GM04503 (cell line): ENCODE results near the gene MPHOSPH9.
A peak's percentile ranks its signal among the peaks of the same experiment; 100 is the strongest.
"Not testable (repeated sequence)": the region's sequence is repeated elsewhere in the genome, so short reads cannot be mapped to it uniquely, and the experiment has no call there.

Source experiments
- DNase-seq: peaks from one replicate; pipeline ENCODE4 v3.0.0-alpha.2; 2012; ENCODE audit warnings: low read depth

The MPHOSPH9 gene

GRCh38 chr12:123227581-123228258, 5.2 kb downstream of the MPHOSPH9 start:
- no peak for DNase-seq

GRCh38 chr12:123225443-123225842, 7.5 kb downstream of the MPHOSPH9 start:
- no peak for DNase-seq

DNA sequence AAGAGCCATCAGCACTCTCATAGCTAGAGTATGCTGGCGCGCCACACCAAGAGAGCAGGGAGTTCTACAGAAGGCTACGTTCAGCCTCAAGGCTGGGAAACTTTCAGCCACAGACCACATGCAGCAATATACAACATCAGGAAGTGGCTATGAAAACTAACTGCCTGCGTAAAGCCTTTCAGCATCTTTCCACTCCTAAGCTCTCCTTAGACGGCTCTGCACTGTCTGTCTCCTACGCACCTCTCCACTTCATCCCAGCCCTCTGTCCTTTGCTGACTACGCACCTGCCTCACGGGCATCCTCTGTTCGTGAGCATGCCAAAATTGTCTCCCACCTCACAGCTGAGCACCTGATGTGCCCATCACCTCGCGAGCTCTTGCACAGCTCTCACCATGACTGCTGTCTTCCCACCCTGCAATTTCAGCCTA, 9.7 kb downstream of the MPHOSPH9 start:
- no peak for DNase-seq

GRCh38 chr12:123207815-123208214, 25.1 kb downstream of the MPHOSPH9 start:
- not testable (repeated sequence) for DNase-seq

DNA sequence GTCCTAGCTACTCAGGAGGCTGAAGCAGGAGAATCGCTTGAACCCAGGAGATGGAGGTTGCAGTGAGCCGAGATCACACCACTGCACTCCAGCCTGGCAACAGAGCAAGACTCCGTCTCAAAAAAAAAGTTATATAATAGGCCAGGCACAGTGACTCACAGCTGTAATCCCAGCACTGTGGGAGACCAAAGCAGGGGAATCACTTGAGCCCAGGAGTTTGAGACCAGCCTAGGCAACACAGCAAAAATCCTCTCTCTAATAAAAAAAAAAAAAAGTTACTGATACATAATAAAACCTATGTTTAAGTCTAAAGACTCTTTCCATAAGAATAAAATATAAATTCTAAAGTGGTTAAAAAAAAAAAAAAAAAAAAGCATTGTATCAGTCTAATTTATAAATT, 26.1 kb downstream of the MPHOSPH9 start:
- peak; percentile 1 for DNase-seq

DNA sequence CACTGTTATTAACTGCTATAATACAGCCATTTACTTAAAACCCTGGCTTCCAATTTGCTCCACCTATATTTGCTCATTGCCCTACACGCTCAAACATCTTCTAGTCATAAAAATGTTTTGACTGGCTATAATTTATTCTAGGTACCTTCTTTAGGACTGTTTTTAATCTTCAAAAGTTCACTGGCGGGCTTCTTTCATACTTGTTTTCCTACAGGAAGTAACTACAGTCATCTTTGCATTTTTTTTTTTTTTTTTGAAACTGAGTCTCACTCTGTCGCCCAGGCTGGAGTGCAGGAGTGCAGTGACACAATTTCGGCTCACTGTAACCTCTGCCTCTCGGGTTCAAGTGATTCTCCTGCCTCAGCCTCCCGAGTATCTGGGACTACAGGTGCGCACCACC, 32.5 kb downstream of the MPHOSPH9 start:
- no peak for DNase-seq

DNA sequence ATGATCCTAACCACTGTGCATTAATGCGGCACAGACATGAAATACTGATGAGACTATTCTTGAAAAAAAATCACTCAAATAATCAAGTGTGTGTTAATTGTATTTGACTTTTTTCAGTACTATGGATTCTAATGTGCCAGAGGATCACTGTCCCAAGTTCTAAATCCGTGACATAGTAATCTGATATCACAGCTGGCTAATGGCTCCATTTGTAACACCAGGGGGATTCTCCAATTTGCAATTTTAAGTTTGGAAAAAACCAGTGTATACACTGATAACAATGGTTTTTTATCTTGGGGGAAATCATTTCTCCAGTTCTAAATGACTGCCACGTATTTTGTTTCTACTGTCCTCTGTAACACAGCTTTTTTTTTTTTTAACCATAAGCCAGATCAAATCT, 33.0 kb downstream of the MPHOSPH9 start:
- no peak for DNase-seq

DNA sequence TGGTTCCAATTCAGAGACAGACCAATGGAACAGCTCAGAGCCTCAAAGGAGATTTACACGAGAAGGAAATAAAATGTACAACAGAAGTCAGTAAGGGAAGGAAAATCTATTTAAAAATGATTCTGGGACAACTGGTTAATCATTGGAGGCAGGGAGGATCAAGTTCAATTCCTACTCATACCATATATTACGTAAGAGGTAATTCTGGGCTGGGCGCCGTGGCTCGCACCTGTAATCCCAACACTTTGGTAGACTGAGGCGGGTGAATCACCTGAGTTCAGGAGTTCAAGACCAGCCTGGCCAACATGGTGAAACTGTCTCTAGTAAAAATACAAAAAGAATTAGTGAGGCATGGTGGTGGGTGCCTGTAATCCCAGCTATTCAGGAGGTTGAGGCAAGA, 45.3 kb downstream of the MPHOSPH9 start:
- DNase-seq = no peak

GRCh38 chr12:123180171-123180570, 52.8 kb downstream of the MPHOSPH9 start:
- no peak for DNase-seq

GRCh38 chr12:123171967-123172366, 61.0 kb downstream of the MPHOSPH9 start:
- DNase-seq = no peak

DNA sequence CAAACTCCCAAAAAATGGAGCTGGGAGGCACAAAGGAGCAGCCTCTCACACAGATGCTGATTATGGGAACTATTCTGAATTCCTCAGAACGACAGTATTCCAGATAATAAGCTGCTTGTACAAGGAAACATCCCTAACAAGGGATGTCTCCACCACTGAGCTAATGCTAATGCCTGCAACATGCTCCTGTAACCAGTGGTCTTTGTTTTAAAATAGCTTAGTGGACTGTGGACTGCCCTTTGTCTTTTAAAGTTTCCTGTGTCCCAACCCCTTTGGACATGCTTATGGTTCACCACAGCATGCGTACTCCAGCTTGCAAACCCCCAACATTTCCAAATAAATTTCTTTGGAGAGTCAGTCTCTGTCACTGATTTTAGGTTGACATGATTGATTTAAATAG, 65.6 kb downstream of the MPHOSPH9 start:
- no peak for DNase-seq

- no peak for DNase-seq
Observed at GRCh38 chr12:123165537-123165936, 67.4 kb downstream of the MPHOSPH9 start.

DNA sequence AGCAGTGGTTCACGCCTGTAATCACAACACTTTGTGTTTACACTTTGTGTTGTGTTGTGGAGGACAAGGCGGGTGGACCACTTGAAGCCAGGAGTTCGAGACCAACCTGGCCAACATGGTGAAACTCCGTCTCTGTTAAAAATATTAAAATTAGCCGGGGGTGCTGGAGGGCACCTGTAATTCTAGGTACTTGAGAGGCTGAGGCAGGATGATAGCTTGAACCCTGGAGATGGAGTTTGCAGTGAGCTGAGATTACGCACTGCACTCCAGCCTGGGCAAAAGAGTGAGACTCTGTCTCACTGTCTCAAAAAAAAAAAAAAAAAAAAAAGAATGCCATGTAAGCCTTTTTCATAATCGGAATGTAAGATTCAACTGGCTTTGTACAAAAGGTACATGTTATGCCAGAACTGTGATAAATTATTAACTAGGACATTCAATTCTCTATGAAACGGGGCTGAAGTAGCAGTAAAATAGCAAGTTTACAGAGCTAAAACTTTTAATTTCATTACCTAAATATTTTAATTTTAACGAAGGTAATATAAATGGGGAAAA, 68.2 kb downstream of the MPHOSPH9 start:
- DNase-seq = no peak

DNA sequence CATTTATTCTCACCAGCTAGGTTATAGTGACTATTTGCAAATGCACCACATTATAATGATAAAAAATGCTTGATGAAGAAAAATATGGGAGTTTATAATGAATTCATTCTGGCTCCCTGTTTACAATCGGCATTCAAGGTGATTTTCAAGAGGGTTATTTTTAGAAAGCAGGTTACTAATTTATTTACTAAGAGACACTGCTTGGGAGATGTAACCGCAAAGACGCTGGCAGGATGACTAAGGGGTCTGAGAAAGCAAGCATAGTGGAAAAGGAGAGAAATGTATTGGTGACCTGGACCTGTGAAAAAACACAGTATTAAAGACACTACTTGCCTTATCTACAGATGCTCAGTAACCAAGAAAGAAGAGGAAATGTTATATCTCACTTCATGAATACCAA, 68.7 kb downstream of the MPHOSPH9 start:
- no peak for DNase-seq

- DNase-seq = no peak
Observed at GRCh38 chr12:123163227-123163626, 69.7 kb downstream of the MPHOSPH9 start.

DNA sequence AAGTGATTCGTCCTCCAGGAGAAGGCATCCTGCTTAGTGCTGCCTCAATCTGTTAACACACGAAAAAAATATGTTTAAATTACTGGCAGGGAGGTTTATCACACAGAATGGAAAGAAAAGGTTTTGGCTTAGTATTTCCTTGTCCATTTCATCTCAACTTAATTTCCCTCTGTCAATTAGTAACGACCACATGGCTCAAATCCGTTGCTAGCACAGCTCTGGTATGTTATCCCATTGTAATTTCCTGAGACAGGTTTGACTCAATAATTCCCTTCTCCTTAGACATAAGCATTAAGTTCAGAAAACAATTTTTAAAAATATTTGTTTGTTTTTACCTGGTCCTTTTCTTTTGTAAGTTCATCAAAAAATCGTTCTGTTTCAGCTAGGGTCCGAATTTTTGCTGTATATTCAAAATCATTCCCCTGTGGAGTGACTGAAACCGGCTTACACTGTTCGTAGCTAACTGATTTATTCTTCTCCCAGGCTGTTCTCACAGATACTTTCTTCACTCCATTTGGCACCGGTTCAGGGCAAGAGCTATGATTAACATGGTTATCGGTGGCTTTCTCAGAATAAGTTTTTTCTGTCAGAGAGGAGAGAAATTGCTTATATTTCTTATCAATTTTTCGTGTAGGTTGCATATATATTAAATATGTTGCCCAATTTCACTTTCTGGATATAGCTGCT, 72.0 kb downstream of the MPHOSPH9 start:
- DNase-seq = no peak

DNA sequence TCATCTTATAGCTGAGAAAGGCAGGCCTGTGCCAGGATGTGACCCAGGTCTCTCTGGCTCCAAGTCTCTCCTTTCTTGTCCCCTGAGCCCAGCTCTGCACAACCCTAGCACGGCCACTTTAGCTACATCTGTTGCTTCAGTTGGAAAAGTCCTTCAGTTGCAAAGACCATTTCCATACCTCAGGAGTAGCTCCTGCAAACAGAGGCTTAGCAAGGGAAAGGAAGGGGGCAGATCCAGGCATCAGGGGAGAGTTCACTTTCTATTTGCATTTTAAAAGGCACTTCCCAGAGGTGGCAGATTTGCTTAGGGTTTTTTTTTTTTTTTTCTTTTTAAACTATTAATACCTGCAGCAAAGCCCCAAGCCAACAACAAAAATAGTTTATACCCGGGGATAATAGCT, 79.0 kb downstream of the MPHOSPH9 start:
- no peak for DNase-seq

DNA sequence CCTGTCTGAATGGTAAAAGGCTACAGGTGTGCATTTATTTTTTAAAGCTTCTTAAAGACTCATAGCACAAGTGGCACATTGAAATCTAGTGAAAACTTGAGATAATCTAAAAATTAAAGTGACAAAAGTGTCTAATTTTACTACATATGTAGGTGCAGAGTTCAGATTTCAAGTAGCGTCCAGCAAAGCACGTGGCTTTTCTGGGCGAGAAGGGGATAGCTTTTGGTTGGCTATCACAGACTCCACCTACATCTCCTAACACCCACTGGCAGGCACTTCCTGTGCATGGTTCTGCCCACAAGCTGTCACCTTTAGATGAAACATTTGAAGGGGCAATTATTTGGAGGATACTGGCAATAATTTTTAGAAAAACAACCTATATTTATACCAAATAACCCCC, 80.1 kb downstream of the MPHOSPH9 start:
- no peak for DNase-seq

DNA sequence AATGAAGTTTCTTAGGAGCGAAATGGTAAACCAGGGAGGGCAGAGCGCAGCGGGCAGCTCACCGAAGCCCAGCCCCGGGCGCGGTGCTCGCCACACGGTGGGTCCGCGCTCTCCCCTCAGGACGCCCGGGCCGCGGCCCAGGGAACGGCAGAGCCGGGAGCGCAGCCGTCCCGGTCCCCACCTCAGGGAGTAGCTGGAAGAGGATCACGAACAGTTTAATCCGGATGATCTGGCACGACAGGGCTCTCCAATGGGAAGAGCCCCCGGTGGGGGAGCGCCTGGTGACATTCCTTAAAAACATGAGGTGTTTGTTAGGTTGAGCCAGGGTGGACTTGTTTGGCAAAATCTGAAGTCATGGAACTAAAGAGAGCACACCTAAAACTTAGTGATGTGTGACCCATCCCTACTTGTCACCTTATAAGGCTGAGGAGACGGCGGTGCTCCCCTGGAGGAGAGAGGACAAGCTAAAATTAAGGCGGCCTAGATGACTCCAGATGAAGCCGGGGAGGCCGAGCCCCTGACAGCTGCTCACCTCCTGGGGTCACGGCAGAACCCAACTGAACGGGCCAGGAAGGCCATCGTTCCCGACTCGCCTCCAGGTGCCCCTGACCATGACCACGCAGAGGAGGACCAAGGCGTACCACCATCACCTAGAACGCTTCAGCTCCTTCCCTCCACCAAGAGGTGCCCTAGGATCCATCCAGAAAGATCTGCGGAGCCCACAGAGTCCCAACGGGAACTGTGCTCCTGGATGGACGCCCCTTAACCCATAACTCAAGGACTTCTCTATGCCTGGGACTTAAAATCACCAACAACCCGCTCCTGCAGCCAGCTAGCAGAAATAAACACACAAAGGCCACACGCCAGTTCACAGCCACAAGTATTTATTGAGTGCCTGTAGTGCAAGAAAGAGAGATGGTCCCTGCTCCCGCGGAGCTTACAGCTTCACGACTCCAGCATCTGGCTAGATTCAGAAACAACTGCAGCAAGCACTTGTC, 81.2 kb downstream of the MPHOSPH9 start:
- DNase-seq = no peak

GRCh38 chr12:123150744-123151456, 82.0 kb downstream of the MPHOSPH9 start, which contains the start of gene PITPNM2:
Gene PITPNM2, minus strand, starts transcription at chr12:123151090. Its CDS starts 116,500 bp downstream, at chr12:123034590.
- DNase-seq = no peak

- no peak for DNase-seq
Observed at GRCh38 chr12:123150275-123150743, 82.6 kb downstream of the MPHOSPH9 start.
